SU-DHL-6 (cell line): Measurements from ENCODE around the gene CDKAL1.

Source experiments
- CTCF ChIP-seq: fragments of 200-600 bp; sonication (generic); IDR thresholded peaks from one replicate; pipeline ENCODE4 v1.5.1; 2017; ENCODE audit warnings: antibody characterized with exemption, mild to moderate bottlenecking, low read length, moderate library complexity; ENCODE audit not compliant: insufficient read depth, poor library complexity, severe bottlenecking
- EZH2phosphoT487 ChIP-seq: fragments of 200-600 bp; sonication (generic), shearing (Covaris generic); conservative IDR thresholded peaks from 2 replicates; pipeline ENCODE4 v1.6.1; 2018; ENCODE audit warnings: mild to moderate bottlenecking, antibody characterized with exemption, low read length, moderate library complexity, mixed read lengths

- TF ChIP-seq EZH2phosphoT487 = no peak
- TF ChIP-seq CTCF = no peak
Measured at GRCh38 chr6:20490591-20490990, 43.7 kb upstream of the CDKAL1 start.
